WI38 (cell line): ENCODE measurements around the gene SEMA6A.

Source experiments
- H3K4me3 ChIP-seq: 2 replicates; pipeline ENCODE4 v1.5.1; 2011; ENCODE audit warnings: low read depth, mild to moderate bottlenecking, control low read depth, low read length
- CTCF ChIP-seq: IDR thresholded peaks from 2 replicates; pipeline ENCODE4 v1.5.1; 2012; ENCODE audit warnings: low read depth, mild to moderate bottlenecking, control low read depth, low read length

Gene SEMA6A

GRCh38 chr5:116585227-116585626, 10.6 kb upstream of the SEMA6A start:
- H3K4me3 ChIP-seq = no peak overlapping the region
- TF ChIP-seq CTCF = no peak

GRCh38 chr5:116583862-116584222, 9.2 kb upstream of the SEMA6A start:
- no peak overlapping the region for H3K4me3 ChIP-seq
- TF ChIP-seq CTCF = no peak

GRCh38 chr5:116583085-116583861, 8.7 kb upstream of the SEMA6A start:
- TF ChIP-seq CTCF = no peak
- H3K4me3 ChIP-seq = no peak overlapping the region

- no peak for TF ChIP-seq CTCF
- H3K4me3 ChIP-seq = no peak overlapping the region
Measured at GRCh38 chr5:116581910-116582309, 7.3 kb upstream of the SEMA6A start.

- no peak overlapping the region for H3K4me3 ChIP-seq
- TF ChIP-seq CTCF = no peak
Measured at GRCh38 chr5:116579144-116579543, 4.5 kb upstream of the SEMA6A start.

GRCh38 chr5:116578676-116579075, 4.1 kb upstream of the SEMA6A start:
- no peak overlapping the region for H3K4me3 ChIP-seq
- no peak for TF ChIP-seq CTCF

GRCh38 chr5:116577064-116577788, 2.6 kb upstream of the SEMA6A start:
- H3K4me3 ChIP-seq = no peak overlapping the region
- no peak for TF ChIP-seq CTCF
